Left lung (tissue), 10 donors: ENCODE data around the gene NR6A1. TPM values are rescaled to one million over a fixed set of nuclear protein-coding genes. Genes with fewer than 3 reads are reported as not detected.

Source experiments
- ATAC-seq: fragments of 200-7000 bp; cut with Tn5 transposase; one replicate; pipeline ENCODE4 v1.9.1; 2020; ENCODE audit warnings: moderate library complexity
- DNase-seq, 4 donors: peaks; one replicate each; pipeline ENCODE4 v3.0.0-alpha.2; 2013 to 2020
- H3K27ac ChIP-seq, 2 donors: fragments of 200-600 bp; sonication (generic) in 1 of 2; one replicate each; pipeline versions ENCODE4 v1.5.0 to v1.8.0; 2020 to 2021
- H3K27me3 ChIP-seq, 2 donors: fragments of 200-600 bp; sonication (generic) in 1 of 2; one replicate each; pipeline versions ENCODE4 v1.5.0 to v1.8.0; 2020 to 2021
- H3K36me3 ChIP-seq, 2 donors: fragments of 200-600 bp; sonication (generic) in 1 of 2; one replicate each; pipeline versions ENCODE4 v1.5.0 to v1.8.0; 2020 to 2021
- H3K4me1 ChIP-seq, 2 donors: fragments of 200-600 bp; one replicate each; pipeline ENCODE4 v1.8.0; 2021
- H3K4me3 ChIP-seq, 2 donors: fragments of 200-600 bp; sonication (generic) in 1 of 2; one replicate each; pipeline versions ENCODE4 v1.5.0 to v1.8.0; 2020 to 2021; ENCODE audit warnings: mild to moderate bottlenecking in 1 of 2
- H3K9me3 ChIP-seq, 2 donors: fragments of 200-600 bp; sonication (generic) in 1 of 2; one replicate each; pipeline versions ENCODE4 v1.5.0 to v1.8.0; 2020 to 2021
- intact Hi-C, 2 donors: fragments of 100-400 bp; cut with DNase I; formaldehyde crosslinking; loops; one replicate each; pipeline versions ENCODE4 v1.11.2 to v1.14.2; 2022
- polyA plus RNA-seq, 6 donors: library from polyadenylated mRNA; unstranded; fragments of 120-200 nt; gene quantifications; one replicate each; pipeline ENCODE4 v1.2.1, GENCODE V29; 2013; ENCODE audit not compliant: insufficient read length in 6 of 6
- total RNA-seq, 2 donors: library from RNA; stranded (reverse); fragmentation: NEBNext Ultra II Directional; extraction: Animal tissue kit (Norgen Biotek cat#: 25700); gene quantifications; one replicate each; pipeline ENCODE4 v1.2.1, GENCODE V29; 2021
- TF ChIP-seq, protein P1 (sequence below), 2 donors: fragments of 200-600 bp; sonication (generic) in 1 of 2; IDR thresholded peaks; one replicate each; pipeline versions ENCODE4 v1.5.0 to v1.8.0; 2021; ENCODE audit warnings: antibody characterized with exemption in 2 of 2
- donor health status: DM: no; HTN: yes; CAD: no.
- donor health status: DM: no; HTN: no; CAD: no.

The NR6A1 gene
- total and polyA plus RNA-seq, 8 donors: 1.2 to 4.1 (median 1.7) TPM

DNA sequence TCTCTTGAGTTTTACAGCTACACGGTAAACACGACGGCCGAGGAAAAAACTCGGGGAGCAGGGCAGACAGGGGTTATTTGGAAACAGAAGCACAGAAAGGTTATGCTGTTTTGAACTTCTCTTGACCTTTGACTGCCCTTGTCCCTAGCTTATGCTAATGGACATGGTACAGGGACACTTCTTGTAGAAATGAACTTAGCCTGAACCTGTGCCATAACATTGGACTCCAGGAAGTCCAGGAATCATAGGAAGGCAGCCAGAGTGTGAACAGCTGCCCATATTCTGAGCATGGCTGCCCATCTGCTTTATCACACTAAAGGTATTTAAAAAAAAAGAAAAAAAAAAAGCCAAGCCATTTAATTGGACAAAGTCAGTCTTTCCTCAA lies 46.1 kb downstream of the NR6A1 start:
- Histone ChIP-seq H3K27ac (no peak overlapping the region), H3K36me3 (no peaks in the 10 kb centered on the region), H3K4me3 (no peak overlapping the region), H3K4me1 (no peaks in the 10 kb centered on the region), H3K27me3 (no peaks in the 10 kb centered on the region), H3K9me3 (no peaks in the 10 kb centered on the region)
- DNase-seq (no peak), ATAC-seq (no peak)
- intact Hi-C loops: no loop called here
- TF ChIP-seq, protein P1, sequence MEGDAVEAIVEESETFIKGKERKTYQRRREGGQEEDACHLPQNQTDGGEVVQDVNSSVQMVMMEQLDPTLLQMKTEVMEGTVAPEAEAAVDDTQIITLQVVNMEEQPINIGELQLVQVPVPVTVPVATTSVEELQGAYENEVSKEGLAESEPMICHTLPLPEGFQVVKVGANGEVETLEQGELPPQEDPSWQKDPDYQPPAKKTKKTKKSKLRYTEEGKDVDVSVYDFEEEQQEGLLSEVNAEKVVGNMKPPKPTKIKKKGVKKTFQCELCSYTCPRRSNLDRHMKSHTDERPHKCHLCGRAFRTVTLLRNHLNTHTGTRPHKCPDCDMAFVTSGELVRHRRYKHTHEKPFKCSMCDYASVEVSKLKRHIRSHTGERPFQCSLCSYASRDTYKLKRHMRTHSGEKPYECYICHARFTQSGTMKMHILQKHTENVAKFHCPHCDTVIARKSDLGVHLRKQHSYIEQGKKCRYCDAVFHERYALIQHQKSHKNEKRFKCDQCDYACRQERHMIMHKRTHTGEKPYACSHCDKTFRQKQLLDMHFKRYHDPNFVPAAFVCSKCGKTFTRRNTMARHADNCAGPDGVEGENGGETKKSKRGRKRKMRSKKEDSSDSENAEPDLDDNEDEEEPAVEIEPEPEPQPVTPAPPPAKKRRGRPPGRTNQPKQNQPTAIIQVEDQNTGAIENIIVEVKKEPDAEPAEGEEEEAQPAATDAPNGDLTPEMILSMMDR (IDR thresholded peaks at IDR 0.05): no peak

DNA sequence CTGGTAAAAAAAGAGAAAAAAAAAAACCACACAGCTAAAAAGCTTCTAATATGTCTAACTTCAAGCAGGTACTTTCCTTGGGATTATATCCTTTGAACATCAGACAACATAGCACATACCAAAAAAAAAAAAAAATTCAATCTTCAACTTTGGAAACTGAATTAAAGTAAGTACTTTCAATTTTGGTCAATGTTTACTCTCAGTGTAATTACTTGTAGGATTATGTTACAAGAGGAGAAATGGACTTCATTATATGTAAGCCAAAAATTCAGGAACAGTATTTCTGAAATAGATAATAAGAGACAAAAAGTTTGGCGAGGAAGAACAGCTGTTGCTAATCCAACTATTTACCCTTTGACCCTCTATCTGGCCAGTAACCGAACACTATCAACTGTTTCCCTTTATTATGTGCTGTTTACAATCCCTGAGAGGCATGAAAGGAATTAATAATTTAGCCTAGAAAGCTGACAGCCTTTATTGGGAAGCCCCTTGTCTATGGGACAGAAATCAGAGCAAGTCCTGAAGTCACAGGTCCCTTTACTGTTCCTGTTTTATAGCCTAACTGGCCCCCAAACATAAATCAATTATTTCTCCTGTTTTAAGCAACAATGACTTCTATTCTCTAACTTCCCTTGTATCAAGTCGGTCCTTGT lies 46.6 kb downstream of the NR6A1 start:
- intact Hi-C loops: no loop called here
- Histone ChIP-seq H3K27ac (no peak overlapping the region), H3K9me3 (no peaks in the 10 kb centered on the region), H3K27me3 (no peaks in the 10 kb centered on the region), H3K4me3 (no peak overlapping the region), H3K4me1 (no peaks in the 10 kb centered on the region), H3K36me3 (no peaks in the 10 kb centered on the region)
- ATAC-seq (no peak), DNase-seq (no peak)
- TF ChIP-seq, protein P1 (IDR thresholded peaks at IDR 0.05): no peak

DNA sequence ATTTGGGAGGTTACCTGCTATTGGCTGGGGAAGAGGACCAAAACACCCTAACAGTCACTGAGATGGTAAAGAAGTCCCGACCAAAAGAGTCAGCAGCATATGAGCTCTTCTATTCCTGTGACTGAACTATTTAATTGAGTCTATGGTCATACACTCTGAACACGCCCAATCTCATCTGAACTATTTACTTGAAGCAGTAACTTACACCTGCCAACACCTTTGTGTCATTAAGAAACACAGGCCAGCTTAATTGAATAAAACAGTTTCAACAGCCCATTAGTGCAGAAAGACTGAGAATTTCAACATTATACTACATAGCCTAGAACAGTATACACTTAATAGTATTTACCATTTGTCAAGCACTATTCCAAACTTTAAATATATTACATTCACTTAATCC lies 47.8 kb downstream of the NR6A1 start:
- intact Hi-C loops: no loop called here
- TF ChIP-seq, protein P1 (IDR thresholded peaks at IDR 0.05): no peak
- H3K9me3 ChIP-seq: no peaks in the 10 kb centered on the region
- H3K27ac ChIP-seq: no peak overlapping the region
- ATAC-seq (peak; percentile 82), DNase-seq (no peak)
- H3K36me3 ChIP-seq: no peaks in the 10 kb centered on the region
- no peak overlapping the region for H3K4me3 ChIP-seq
- no peaks in the 10 kb centered on the region for H3K4me1 ChIP-seq
- no peaks in the 10 kb centered on the region for H3K27me3 ChIP-seq

DNA sequence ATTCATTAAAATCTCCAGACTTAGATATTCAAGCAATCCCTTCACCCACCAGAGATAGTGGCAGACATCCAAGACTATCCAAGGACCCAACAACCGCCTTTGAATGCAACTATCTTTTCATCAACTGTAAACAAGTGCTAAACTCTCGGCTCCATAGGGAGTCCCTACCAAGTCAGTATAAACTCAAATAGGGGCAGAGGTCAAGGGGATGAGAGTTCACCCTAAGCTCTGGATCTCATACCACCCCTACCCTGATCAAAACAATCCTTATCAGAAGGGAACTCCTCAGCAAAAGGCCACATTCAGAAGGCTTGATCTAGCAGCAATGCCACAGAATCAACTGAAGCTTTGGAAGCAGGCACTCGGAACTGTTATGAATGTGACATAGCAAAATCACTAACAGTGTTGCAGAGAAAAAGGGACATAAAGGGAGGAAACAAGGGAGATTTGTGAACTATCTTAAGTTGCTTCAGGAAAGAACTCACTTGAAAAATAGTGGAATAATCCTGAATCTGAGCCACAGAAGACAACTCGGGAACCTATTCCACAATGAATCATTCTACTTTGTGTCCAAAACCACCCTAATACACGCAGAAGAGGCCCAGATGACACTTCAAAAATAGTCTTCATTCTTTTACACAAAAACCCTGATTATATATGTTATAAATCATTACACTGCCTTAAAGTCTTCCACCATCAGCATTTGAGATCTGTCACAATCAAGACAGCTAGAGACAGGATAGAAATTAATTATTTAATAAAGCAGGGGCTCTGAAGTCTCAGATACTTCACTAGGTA lies 49.8 kb downstream of the NR6A1 start:
- H3K9me3 ChIP-seq: no peaks in the 10 kb centered on the region
- no peak for ATAC-seq
- no peaks in the 10 kb centered on the region for H3K36me3 ChIP-seq
- DNase-seq: no peak
- no peaks in the 10 kb centered on the region for H3K4me1 ChIP-seq
- no peaks in the 10 kb centered on the region for H3K27me3 ChIP-seq
- TF ChIP-seq, protein P1 (IDR thresholded peaks at IDR 0.05): no peak
- intact Hi-C loops: no loop called here
- no peak overlapping the region for H3K27ac ChIP-seq
- H3K4me3 ChIP-seq: no peak overlapping the region

DNA sequence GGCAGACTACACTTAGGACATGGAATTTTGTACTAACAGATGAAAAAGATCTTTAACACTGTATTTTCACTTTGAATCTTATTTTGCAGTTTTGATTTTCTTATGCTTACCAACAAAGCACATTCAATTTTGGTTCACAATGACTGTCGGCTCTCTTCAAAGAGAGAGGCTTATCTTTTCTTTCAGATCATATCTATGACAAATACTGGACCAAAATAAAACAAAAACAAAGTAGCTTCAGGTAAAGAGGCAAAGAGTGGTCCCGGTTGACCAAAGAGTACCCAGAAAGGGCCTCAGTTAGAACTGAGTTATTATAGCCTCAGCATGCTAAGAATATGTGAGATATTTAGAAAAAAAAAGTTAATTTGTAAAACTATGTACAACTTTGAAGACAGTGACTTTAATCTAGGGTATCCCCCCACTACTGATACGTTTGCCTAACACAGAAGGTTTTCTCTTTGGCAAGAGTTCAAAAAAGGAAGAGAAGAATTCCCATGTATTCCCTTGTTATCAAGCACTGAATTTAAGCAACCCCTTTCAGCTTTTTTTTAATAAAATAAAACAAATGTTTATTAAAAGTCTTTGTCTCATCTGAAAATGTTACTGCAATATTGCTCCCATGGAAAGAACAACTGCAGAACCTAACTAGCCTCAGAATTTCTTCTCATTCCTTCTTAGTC lies 50.5 kb downstream of the NR6A1 start:
- Histone ChIP-seq H3K27me3 (no peaks in the 10 kb centered on the region), H3K36me3 (no peaks in the 10 kb centered on the region), H3K9me3 (no peaks in the 10 kb centered on the region), H3K27ac (no peak overlapping the region), H3K4me1 (no peaks in the 10 kb centered on the region), H3K4me3 (no peak overlapping the region)
- no peak for ATAC-seq
- DNase-seq: no peak
- intact Hi-C loops: no loop called here
- TF ChIP-seq, protein P1 (IDR thresholded peaks at IDR 0.05): no peak
